ENCODE measurements around the gene PHLPP2. TPM values are rescaled to one million over a fixed set of nuclear protein-coding genes. Genes with fewer than 3 reads are reported as not detected.
A peak's percentile ranks its signal among the peaks of the same experiment; 100 is the strongest.

The PHLPP2 gene
- total RNA-seq, 2 donors from 2014 or later: 12.4 to 12.8 TPM

GRCh38 chr16:71631776-71632175, 92.7 kb downstream of the PHLPP2 start:
- DNase-seq: no peak
- Histone ChIP-seq H3K4me3 (ENCODE audit: low read length) (no peak overlapping the region), H3K27me3 (ENCODE audit: control insufficient read depth, insufficient read depth, low read length, poor library complexity, severe bottlenecking) (peaks cover 24% of the 10 kb centered on the region), H3K4me1 (ENCODE audit: control insufficient read depth, insufficient read depth, low read length) (no peaks in the 10 kb centered on the region), H3K9me3 (ENCODE audit: control insufficient read depth, low read length) (no peaks in the 10 kb centered on the region), H3K9ac (ENCODE audit: extremely low read depth, low read length, poor library complexity, severe bottlenecking) (no peak overlapping the region), H3K36me3 (ENCODE audit: control insufficient read depth, insufficient read depth, low read length) (no peaks in the 10 kb centered on the region), H3K27ac (ENCODE audit: low read depth, low read length) (no peak overlapping the region)
- H3K27me3 Mint-ChIP-seq (ENCODE audit: insufficient read depth): peaks cover 20% of the 10 kb centered on the region
- WGBS, 2 experiments (ENCODE audit: insufficient coverage in 1 of 2, insufficient read length in 1 of 2): 93 to 99% methylated on average over 2 to 4 of the region's 4 CpGs
- no peak overlapping the region for H3K4me3 Mint-ChIP-seq
- H3K36me3 Mint-ChIP-seq (ENCODE audit: low read depth): peaks cover 44% of the 10 kb centered on the region
- H3K4me1 Mint-ChIP-seq: peaks cover 9% of the 10 kb centered on the region
- no peak overlapping the region for H3K27ac Mint-ChIP-seq
- H3K9me3 Mint-ChIP-seq: no peaks in the 10 kb centered on the region
- TF ChIP-seq, protein P1, sequence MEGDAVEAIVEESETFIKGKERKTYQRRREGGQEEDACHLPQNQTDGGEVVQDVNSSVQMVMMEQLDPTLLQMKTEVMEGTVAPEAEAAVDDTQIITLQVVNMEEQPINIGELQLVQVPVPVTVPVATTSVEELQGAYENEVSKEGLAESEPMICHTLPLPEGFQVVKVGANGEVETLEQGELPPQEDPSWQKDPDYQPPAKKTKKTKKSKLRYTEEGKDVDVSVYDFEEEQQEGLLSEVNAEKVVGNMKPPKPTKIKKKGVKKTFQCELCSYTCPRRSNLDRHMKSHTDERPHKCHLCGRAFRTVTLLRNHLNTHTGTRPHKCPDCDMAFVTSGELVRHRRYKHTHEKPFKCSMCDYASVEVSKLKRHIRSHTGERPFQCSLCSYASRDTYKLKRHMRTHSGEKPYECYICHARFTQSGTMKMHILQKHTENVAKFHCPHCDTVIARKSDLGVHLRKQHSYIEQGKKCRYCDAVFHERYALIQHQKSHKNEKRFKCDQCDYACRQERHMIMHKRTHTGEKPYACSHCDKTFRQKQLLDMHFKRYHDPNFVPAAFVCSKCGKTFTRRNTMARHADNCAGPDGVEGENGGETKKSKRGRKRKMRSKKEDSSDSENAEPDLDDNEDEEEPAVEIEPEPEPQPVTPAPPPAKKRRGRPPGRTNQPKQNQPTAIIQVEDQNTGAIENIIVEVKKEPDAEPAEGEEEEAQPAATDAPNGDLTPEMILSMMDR (conservative IDR thresholded peaks at IDR 0.05): no peak

- peaks cover 13% of the 10 kb centered on the region for H3K27me3 Mint-ChIP-seq (ENCODE audit: insufficient read depth)
- H3K4me1 Mint-ChIP-seq: peaks cover 6% of the 10 kb centered on the region
- no peaks in the 10 kb centered on the region for H3K36me3 ChIP-seq (ENCODE audit: control insufficient read depth, insufficient read depth, low read length)
- H3K4me3 ChIP-seq (ENCODE audit: low read length): no peak overlapping the region
- peaks cover 24% of the 10 kb centered on the region for H3K27me3 ChIP-seq (ENCODE audit: control insufficient read depth, insufficient read depth, low read length, poor library complexity, severe bottlenecking)
- peak; percentile 16 for DNase-seq
- no peak overlapping the region for H3K9ac ChIP-seq (ENCODE audit: extremely low read depth, low read length, poor library complexity, severe bottlenecking)
- TF ChIP-seq, protein P1 (conservative IDR thresholded peaks at IDR 0.05): no peak
- no peaks in the 10 kb centered on the region for H3K9me3 ChIP-seq (ENCODE audit: control insufficient read depth, low read length)
- H3K4me1 ChIP-seq (ENCODE audit: control insufficient read depth, insufficient read depth, low read length): no peaks in the 10 kb centered on the region
- peaks cover 43% of the 10 kb centered on the region for H3K36me3 Mint-ChIP-seq (ENCODE audit: low read depth)
- H3K9me3 Mint-ChIP-seq: no peaks in the 10 kb centered on the region
- no peak overlapping the region for H3K27ac Mint-ChIP-seq
- H3K4me3 Mint-ChIP-seq: no peak overlapping the region
- no peak overlapping the region for H3K27ac ChIP-seq (ENCODE audit: low read depth, low read length)
- 91 to 92% methylated on average over 3 to 4 of the region's 4 CpGs for WGBS, 2 experiments (ENCODE audit: insufficient coverage in 1 of 2, insufficient read length in 1 of 2)
These were observed 93.7 kb downstream of the PHLPP2 start for GRCh38 chr16:71630808-71631207.

DNA sequence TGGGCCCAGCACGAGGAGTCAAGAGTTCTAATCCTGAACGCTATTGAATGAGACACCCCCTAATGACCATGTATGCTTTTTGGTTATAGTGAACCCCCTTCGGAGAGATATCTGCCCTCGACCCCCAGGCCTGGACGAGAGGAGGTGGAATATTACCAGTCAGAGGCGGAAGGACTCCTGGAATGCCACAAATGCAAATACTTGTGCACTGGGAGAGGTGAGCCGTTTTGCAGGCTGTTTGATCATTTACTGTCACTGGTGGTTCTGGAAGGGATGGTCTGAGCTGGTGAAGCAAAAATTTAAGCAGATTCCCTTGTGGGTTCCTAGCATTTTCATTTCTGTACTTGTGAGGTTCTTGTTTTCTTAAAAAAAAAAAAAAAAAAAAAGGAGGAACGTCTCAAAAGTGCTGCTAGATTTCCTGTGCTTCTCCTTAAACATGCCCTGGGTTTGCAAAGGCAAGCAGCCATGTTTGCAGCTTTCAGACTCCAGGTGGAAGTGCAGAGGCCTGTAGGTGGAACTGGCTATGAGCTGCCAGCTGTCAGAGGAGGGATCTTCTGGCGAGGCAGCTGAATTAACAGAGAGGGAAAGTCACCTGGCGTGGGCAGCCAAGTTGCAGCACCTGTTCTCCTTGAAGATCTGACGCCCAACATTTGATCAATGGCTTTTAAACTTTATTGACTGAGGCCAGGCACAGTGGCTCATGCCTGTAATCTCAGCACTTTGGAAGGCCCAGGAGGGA, 95.1 kb downstream of the PHLPP2 start:
- H3K9ac ChIP-seq (ENCODE audit: extremely low read depth, low read length, poor library complexity, severe bottlenecking): no peak overlapping the region
- no peak overlapping the region for H3K27ac Mint-ChIP-seq
- peaks cover 6% of the 10 kb centered on the region for H3K4me1 Mint-ChIP-seq
- no peaks in the 10 kb centered on the region for H3K36me3 ChIP-seq (ENCODE audit: control insufficient read depth, insufficient read depth, low read length)
- H3K4me3 ChIP-seq (ENCODE audit: low read length): no peak overlapping the region
- no peak overlapping the region for H3K27ac ChIP-seq (ENCODE audit: low read depth, low read length)
- peaks cover 31% of the 10 kb centered on the region for H3K36me3 Mint-ChIP-seq (ENCODE audit: low read depth)
- 80 to 87% methylated on average over 6 to 11 of the region's 11 CpGs for WGBS, 2 experiments (ENCODE audit: insufficient coverage in 1 of 2, insufficient read length in 1 of 2)
- H3K27me3 ChIP-seq (ENCODE audit: control insufficient read depth, insufficient read depth, low read length, poor library complexity, severe bottlenecking): peaks cover 27% of the 10 kb centered on the region
- H3K9me3 Mint-ChIP-seq: no peaks in the 10 kb centered on the region
- TF ChIP-seq, protein P1 (conservative IDR thresholded peaks at IDR 0.05): no peak
- peaks cover 2% of the 10 kb centered on the region for H3K27me3 Mint-ChIP-seq (ENCODE audit: insufficient read depth)
- peak; percentile 34 for DNase-seq
- H3K4me1 ChIP-seq (ENCODE audit: control insufficient read depth, insufficient read depth, low read length): no peaks in the 10 kb centered on the region
- no peak overlapping the region for H3K4me3 Mint-ChIP-seq
- no peaks in the 10 kb centered on the region for H3K9me3 ChIP-seq (ENCODE audit: control insufficient read depth, low read length)
